Mesendoderm (in vitro differentiated cells): Measurements from ENCODE around the gene MYO15A.
A peak's percentile ranks its signal among the peaks of the same experiment; 100 is the strongest.

Experiments
- DNase-seq: peaks from one replicate; pipeline ENCODE4 v3.0.0; 2013
- H2AK5ac ChIP-seq: 2 replicates; pipeline ENCODE4 v1.6.1; 2013; ENCODE audit warnings: low read length, inconsistent platforms
- H2BK120ac ChIP-seq: 2 replicates; pipeline ENCODE4 v1.6.1; 2013; ENCODE audit warnings: low read depth, mild to moderate bottlenecking, low read length, moderate library complexity, mixed read lengths
- H2BK15ac ChIP-seq: replicated peaks from 2 replicates; pipeline ENCODE4 v1.6.1; 2013; ENCODE audit warnings: low read depth, mild to moderate bottlenecking, moderate library complexity
- H2BK5ac ChIP-seq: 2 replicates; pipeline ENCODE4 v1.6.1; 2013; ENCODE audit warnings: low read length, inconsistent platforms
- H3K18ac ChIP-seq: 2 replicates; pipeline ENCODE4 v1.6.1; 2013; ENCODE audit warnings: mild to moderate bottlenecking, low read length, mixed read lengths
- H3K23ac ChIP-seq: one replicate; pipeline ENCODE4 v1.6.1; 2013; ENCODE audit warnings: low read length
- H3K27ac ChIP-seq: 2 replicates; pipeline ENCODE4 v1.5.1; 2013; ENCODE audit warnings: low read depth, mild to moderate bottlenecking, inconsistent platforms, low read length, moderate library complexity
- H3K27me3 ChIP-seq: 2 replicates; pipeline ENCODE4 v1.6.1; 2013; ENCODE audit warnings: low read length, control low read depth, mild to moderate bottlenecking, inconsistent platforms; ENCODE audit not compliant: insufficient read depth, poor library complexity
- H3K36me3 ChIP-seq: 2 replicates; pipeline ENCODE4 v1.6.1; 2013; ENCODE audit warnings: low read length, inconsistent platforms; ENCODE audit not compliant: control insufficient read depth, insufficient read depth
- H3K4ac ChIP-seq: one replicate; pipeline ENCODE4 v1.6.1; 2013; ENCODE audit warnings: low read depth, mild to moderate bottlenecking, low read length, moderate library complexity
- H3K4me1 ChIP-seq: 2 replicates; pipeline ENCODE4 v1.6.1; 2013; ENCODE audit warnings: low read depth, low read length, inconsistent platforms; ENCODE audit not compliant: control insufficient read depth
- H3K4me2 ChIP-seq: 2 replicates; pipeline ENCODE4 v1.6.1; 2013; ENCODE audit warnings: low read length
- H3K4me3 ChIP-seq: 2 replicates; pipeline ENCODE4 v1.5.1; 2013; ENCODE audit warnings: mild to moderate bottlenecking, low read length
- H3K56ac ChIP-seq: one replicate; pipeline ENCODE4 v1.6.1; 2013; ENCODE audit warnings: low read length
- H3K79me1 ChIP-seq: 2 replicates; pipeline ENCODE4 v1.6.1; 2013; ENCODE audit warnings: low read length, inconsistent platforms
- H3K79me2 ChIP-seq: 2 replicates; pipeline ENCODE4 v1.6.1; 2013; ENCODE audit warnings: mild to moderate bottlenecking, low read length; ENCODE audit not compliant: control insufficient read depth, insufficient read depth
- H3K9ac ChIP-seq: 2 replicates; pipeline ENCODE4 v1.6.1; 2013; ENCODE audit warnings: low read length, inconsistent platforms
- H4K5ac ChIP-seq: one replicate; pipeline ENCODE4 v1.6.1; 2013; ENCODE audit warnings: low read length
- H4K8ac ChIP-seq: one replicate; pipeline ENCODE4 v1.6.1; 2013; ENCODE audit warnings: low read depth, mild to moderate bottlenecking, control low read depth, low read length, moderate library complexity
- WGBS: extraction: QIAGEN DNeasy Blood & Tissue Kit; methylation state at CpG from one replicate; pipeline ENCODE4 v1.1.7; 2013; ENCODE audit warnings: low lambda C conversion rate, missing lambda C conversion rate; ENCODE audit not compliant: insufficient coverage; ENCODE audit errors: extremely low coverage; 5-methylcytosine and 5-hydroxymethylcytosine counted together

Gene MYO15A

GRCh38 chr17:18139092-18139491 lies 30.5 kb downstream of the MYO15A start:
- Histone ChIP-seq H3K56ac (no peak overlapping the region), H2AK5ac (no peak overlapping the region), H3K9ac (no peak overlapping the region), H3K4me3 (no peak overlapping the region), H3K4ac (no peak overlapping the region), H2BK120ac (no peak overlapping the region), H3K18ac (no peak overlapping the region), H3K79me2 (no peaks in the 10 kb centered on the region), H3K4me1 (no peaks in the 10 kb centered on the region), H4K5ac (no peak overlapping the region), H3K79me1 (no peaks in the 10 kb centered on the region), H3K4me2 (no peak overlapping the region), H3K36me3 (no peaks in the 10 kb centered on the region), H3K27ac (no peak overlapping the region), H3K27me3 (no peaks in the 10 kb centered on the region), H2BK5ac (no peak overlapping the region), H2BK15ac (no peak overlapping the region), H3K23ac (no peak overlapping the region), H4K8ac (no peak overlapping the region)
- WGBS: no CpG with 5 or more reads among the region's 2 CpGs
- no peak for DNase-seq

- H3K79me2 ChIP-seq: no peaks in the 10 kb centered on the region
- DNase-seq: no peak
- no peak overlapping the region for H2BK15ac ChIP-seq
- H3K4me3 ChIP-seq: no peak overlapping the region
- WGBS: no CpG with 5 or more reads among the region's 14 CpGs
- H3K4ac ChIP-seq: no peak overlapping the region
- no peak overlapping the region for H3K23ac ChIP-seq
- no peak overlapping the region for H2AK5ac ChIP-seq
- no peak overlapping the region for H3K27ac ChIP-seq
- no peak overlapping the region for H3K18ac ChIP-seq
- no peak overlapping the region for H3K4me2 ChIP-seq
- no peak overlapping the region for H4K5ac ChIP-seq
- no peak overlapping the region for H3K56ac ChIP-seq
- H2BK120ac ChIP-seq: no peak overlapping the region
- no peaks in the 10 kb centered on the region for H3K36me3 ChIP-seq
- no peak overlapping the region for H2BK5ac ChIP-seq
- H4K8ac ChIP-seq: no peak overlapping the region
- no peak overlapping the region for H3K9ac ChIP-seq
- no peaks in the 10 kb centered on the region for H3K4me1 ChIP-seq
- H3K79me1 ChIP-seq: no peaks in the 10 kb centered on the region
- H3K27me3 ChIP-seq: no peaks in the 10 kb centered on the region
These were observed 30.9 kb downstream of the MYO15A start for GRCh38 chr17:18139498-18139897.

GRCh38 chr17:18139949-18140348 lies 31.4 kb downstream of the MYO15A start:
- Histone ChIP-seq H3K27ac (no peak overlapping the region), H4K8ac (no peak overlapping the region), H2BK15ac (no peak overlapping the region), H3K4ac (no peak overlapping the region), H3K4me2 (no peak overlapping the region), H3K4me1 (no peaks in the 10 kb centered on the region), H2AK5ac (no peak overlapping the region), H3K79me1 (no peaks in the 10 kb centered on the region), H2BK120ac (no peak overlapping the region), H3K18ac (no peak overlapping the region), H3K4me3 (no peak overlapping the region), H3K23ac (no peak overlapping the region), H3K79me2 (no peaks in the 10 kb centered on the region), H4K5ac (no peak overlapping the region), H3K56ac (no peak overlapping the region), H3K27me3 (no peaks in the 10 kb centered on the region), H3K36me3 (no peaks in the 10 kb centered on the region), H2BK5ac (no peak overlapping the region), H3K9ac (no peak overlapping the region)
- DNase-seq: peak; percentile 56
- no CpG with 5 or more reads among the region's 3 CpGs for WGBS

GRCh38 chr17:18140648-18141047 lies 32.1 kb downstream of the MYO15A start:
- Histone ChIP-seq H3K4me2 (no peak overlapping the region), H2BK15ac (no peak overlapping the region), H3K4me3 (no peak overlapping the region), H3K4ac (no peak overlapping the region), H3K4me1 (no peaks in the 10 kb centered on the region), H3K56ac (no peak overlapping the region), H3K9ac (no peak overlapping the region), H3K79me2 (no peaks in the 10 kb centered on the region), H3K18ac (no peak overlapping the region), H2AK5ac (no peak overlapping the region), H2BK5ac (no peak overlapping the region), H3K27me3 (no peaks in the 10 kb centered on the region), H3K79me1 (no peaks in the 10 kb centered on the region), H3K27ac (no peak overlapping the region), H4K5ac (no peak overlapping the region), H3K36me3 (no peaks in the 10 kb centered on the region), H2BK120ac (no peak overlapping the region), H3K23ac (no peak overlapping the region), H4K8ac (no peak overlapping the region)
- no peak for DNase-seq
- WGBS: no CpG with 5 or more reads among the region's 3 CpGs

- Histone ChIP-seq H3K4me2 (no peak overlapping the region), H2BK5ac (no peak overlapping the region), H3K79me2 (no peaks in the 10 kb centered on the region), H3K79me1 (no peaks in the 10 kb centered on the region), H3K18ac (no peak overlapping the region), H4K8ac (no peak overlapping the region), H3K4ac (no peak overlapping the region), H2BK120ac (no peak overlapping the region), H3K27me3 (no peaks in the 10 kb centered on the region), H3K36me3 (no peaks in the 10 kb centered on the region), H4K5ac (no peak overlapping the region), H3K4me1 (no peaks in the 10 kb centered on the region), H2AK5ac (peak overlapping the region; percentile 11), H2BK15ac (no peak overlapping the region), H3K27ac (no peak overlapping the region), H3K9ac (no peak overlapping the region), H3K4me3 (no peak overlapping the region), H3K23ac (no peak overlapping the region), H3K56ac (no peak overlapping the region)
- DNase-seq: peak; percentile 48
- WGBS: no CpG with 5 or more reads among the region's 9 CpGs
These were observed 32.8 kb downstream of the MYO15A start for GRCh38 chr17:18141210-18141803.

- Histone ChIP-seq H3K36me3 (no peaks in the 10 kb centered on the region), H3K23ac (no peak overlapping the region), H2BK5ac (no peak overlapping the region), H2BK15ac (no peak overlapping the region), H3K4ac (no peak overlapping the region), H3K4me3 (no peak overlapping the region), H3K27me3 (no peaks in the 10 kb centered on the region), H3K4me2 (no peak overlapping the region), H4K8ac (no peak overlapping the region), H3K9ac (no peak overlapping the region), H2AK5ac (no peak overlapping the region), H3K56ac (no peak overlapping the region), H4K5ac (no peak overlapping the region), H3K27ac (no peak overlapping the region), H3K79me1 (no peaks in the 10 kb centered on the region), H3K4me1 (no peaks in the 10 kb centered on the region), H3K18ac (no peak overlapping the region), H2BK120ac (no peak overlapping the region), H3K79me2 (no peaks in the 10 kb centered on the region)
- DNase-seq: no peak
- no CpG with 5 or more reads among the region's 3 CpGs for WGBS
These were observed 33.9 kb downstream of the MYO15A start for GRCh38 chr17:18142417-18142816.
